LNCaP clone FGC (cell line): Measurements from ENCODE around the gene CD226.

Experiments used
- DNase-seq: peaks from one replicate; pipeline ENCODE4 v3.0.0-alpha.2; 2011; ENCODE audit warnings: low read depth
- H3K4me3 ChIP-seq: 2 replicates; pipeline ENCODE4 v1.5.1; 2011; ENCODE audit warnings: mild to moderate bottlenecking, low read depth, low read length, control low read depth
- TF ChIP-seq, protein P1 (sequence below): IDR thresholded peaks from 2 replicates; pipeline ENCODE4 v1.5.1; 2012; ENCODE audit warnings: mild to moderate bottlenecking; ENCODE audit not compliant: control insufficient read depth, insufficient read depth; ENCODE audit errors: extremely low read depth

Gene CD226

DNA sequence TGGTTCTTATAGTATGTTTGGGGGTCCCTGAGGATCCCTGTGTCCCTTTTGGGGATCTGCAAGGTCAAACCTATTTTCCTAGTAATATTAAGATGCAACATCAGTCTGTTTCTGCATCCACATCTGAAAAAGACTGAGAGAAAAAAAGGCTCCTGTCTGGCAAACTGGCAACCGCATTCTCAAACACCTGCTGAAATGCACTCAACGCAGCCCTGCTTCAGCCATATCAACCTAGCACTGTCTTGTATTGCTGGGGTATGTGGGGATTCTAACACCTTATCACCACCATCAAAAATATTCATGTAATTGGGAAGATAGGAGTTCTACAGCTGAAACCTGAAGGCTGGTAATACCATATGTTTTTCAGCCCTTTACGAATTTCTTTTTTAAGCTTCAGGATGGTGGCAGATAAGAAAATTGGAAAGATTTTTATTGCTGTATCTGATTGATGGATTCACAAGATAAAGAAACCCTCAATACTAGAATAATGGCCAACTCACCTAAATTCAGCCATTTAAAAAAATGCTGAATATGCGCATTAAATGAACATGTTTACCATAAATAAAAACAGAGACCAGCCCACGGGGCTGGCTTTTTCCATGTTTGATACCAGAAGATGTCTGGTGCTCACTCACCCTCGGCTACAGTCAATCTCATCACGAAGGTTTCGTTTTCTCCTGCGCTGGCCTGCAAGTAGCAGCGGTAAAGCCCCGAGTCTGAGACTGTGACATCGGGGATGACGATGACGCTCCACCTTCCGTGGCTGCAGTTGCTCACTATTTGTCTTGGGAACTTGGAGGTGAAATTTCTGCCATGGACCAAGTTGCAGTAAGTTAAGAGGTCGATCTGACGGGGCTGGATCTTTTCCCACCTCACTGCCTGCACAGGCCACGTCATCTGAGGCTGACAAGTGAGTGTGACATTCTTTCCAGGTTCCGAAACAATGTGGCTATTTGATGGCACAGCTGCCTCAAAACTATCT, 52.3 kb downstream of the CD226 start:
- DNase-seq: no peak
- TF ChIP-seq, protein P1, sequence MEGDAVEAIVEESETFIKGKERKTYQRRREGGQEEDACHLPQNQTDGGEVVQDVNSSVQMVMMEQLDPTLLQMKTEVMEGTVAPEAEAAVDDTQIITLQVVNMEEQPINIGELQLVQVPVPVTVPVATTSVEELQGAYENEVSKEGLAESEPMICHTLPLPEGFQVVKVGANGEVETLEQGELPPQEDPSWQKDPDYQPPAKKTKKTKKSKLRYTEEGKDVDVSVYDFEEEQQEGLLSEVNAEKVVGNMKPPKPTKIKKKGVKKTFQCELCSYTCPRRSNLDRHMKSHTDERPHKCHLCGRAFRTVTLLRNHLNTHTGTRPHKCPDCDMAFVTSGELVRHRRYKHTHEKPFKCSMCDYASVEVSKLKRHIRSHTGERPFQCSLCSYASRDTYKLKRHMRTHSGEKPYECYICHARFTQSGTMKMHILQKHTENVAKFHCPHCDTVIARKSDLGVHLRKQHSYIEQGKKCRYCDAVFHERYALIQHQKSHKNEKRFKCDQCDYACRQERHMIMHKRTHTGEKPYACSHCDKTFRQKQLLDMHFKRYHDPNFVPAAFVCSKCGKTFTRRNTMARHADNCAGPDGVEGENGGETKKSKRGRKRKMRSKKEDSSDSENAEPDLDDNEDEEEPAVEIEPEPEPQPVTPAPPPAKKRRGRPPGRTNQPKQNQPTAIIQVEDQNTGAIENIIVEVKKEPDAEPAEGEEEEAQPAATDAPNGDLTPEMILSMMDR: no peak
- H3K4me3 ChIP-seq: no peak overlapping the region

- DNase-seq: no peak
- TF ChIP-seq, protein P1: no peak
- no peak overlapping the region for H3K4me3 ChIP-seq
Observed at GRCh38 chr18:69894467-69894866, 53.2 kb downstream of the CD226 start.

DNA sequence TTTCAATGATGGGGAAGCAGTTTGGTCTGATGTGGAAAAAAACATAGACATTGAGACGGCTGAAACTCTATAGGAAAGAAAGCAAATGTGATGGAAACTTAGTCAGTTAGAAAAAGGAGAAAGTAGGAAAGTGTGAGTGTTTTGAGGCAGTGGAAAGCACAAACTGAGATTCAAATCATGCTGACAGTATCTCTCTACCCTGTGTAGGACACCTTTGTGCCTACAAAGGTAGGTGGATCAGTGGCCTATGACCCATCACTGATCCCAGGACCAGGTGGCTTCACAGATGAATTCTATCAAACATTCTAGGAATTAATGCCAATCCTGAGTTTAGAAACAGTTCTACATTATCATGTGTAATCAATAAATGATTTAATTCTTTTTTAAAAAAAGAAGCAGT, 57.1 kb downstream of the CD226 start:
- TF ChIP-seq, protein P1: no peak
- no peak for DNase-seq
- no peak overlapping the region for H3K4me3 ChIP-seq

GRCh38 chr18:69889009-69889408, 58.7 kb downstream of the CD226 start:
- TF ChIP-seq, protein P1: no peak
- H3K4me3 ChIP-seq: no peak overlapping the region
- no peak for DNase-seq

DNA sequence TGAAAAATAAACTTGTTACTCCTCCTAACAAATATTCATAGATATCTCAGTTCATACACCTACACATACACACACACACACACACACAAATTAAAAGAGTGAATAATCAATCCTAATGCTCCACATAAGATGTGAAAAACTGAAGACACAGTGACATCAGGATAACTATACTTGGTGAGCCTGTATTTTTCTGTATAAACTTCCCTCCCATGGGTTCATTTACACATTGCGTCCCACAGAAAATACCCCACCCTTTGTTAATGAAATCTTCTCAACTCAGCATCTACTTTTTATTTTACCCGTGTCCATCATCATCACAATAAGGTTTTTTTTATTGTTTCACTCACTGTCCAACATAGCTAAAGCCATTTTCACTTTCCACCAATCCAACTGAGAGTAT, 60.4 kb downstream of the CD226 start:
- no peak overlapping the region for H3K4me3 ChIP-seq
- DNase-seq: no peak
- TF ChIP-seq, protein P1: no peak

GRCh38 chr18:69885841-69886531, 61.7 kb downstream of the CD226 start:
- TF ChIP-seq, protein P1: no peak
- no peak for DNase-seq
- H3K4me3 ChIP-seq: no peak overlapping the region
